Parathyroid adenoma (tissue), 2 donors: Measurements from ENCODE around the gene TLK2.
A peak's percentile ranks its signal among the peaks of the same experiment; 100 is the strongest.
"Not testable (repeated sequence)": the region's sequence is repeated elsewhere in the genome, so short reads cannot be mapped to it uniquely, and the experiment has no call there.

ENCODE experiments used
- H2AFZ ChIP-seq: fragments of 300-600 bp; sonication (generic); one replicate; pipeline ENCODE4 v1.7.0; 2017; ENCODE audit warnings: antibody characterized with exemption, mild to moderate bottlenecking
- H3K27ac ChIP-seq: fragments of 300-600 bp; sonication (generic); one replicate; pipeline ENCODE4 v1.7.0; 2017
- H3K27me3 ChIP-seq: fragments of 300-600 bp; sonication (generic); one replicate; pipeline ENCODE4 v1.7.0; 2017; ENCODE audit warnings: low read length; ENCODE audit not compliant: control insufficient read depth, insufficient read depth
- H3K36me3 ChIP-seq: fragments of 300-600 bp; sonication (generic); one replicate; pipeline ENCODE4 v1.7.0; 2017; ENCODE audit warnings: low read length; ENCODE audit not compliant: control insufficient read depth, insufficient read depth
- H3K4me1 ChIP-seq: fragments of 300-600 bp; sonication (generic); one replicate; pipeline ENCODE4 v1.7.0; 2017; ENCODE audit warnings: control low read depth
- H3K4me2 ChIP-seq: fragments of 300-600 bp; sonication (generic); one replicate; pipeline ENCODE4 v1.7.0; 2017; ENCODE audit warnings: low read length
- H3K4me3 ChIP-seq: fragments of 300-600 bp; sonication (generic); one replicate; pipeline ENCODE4 v1.7.0; 2017; ENCODE audit warnings: low read depth, low read length
- H3K79me2 ChIP-seq: fragments of 300-600 bp; sonication (generic); one replicate; pipeline ENCODE4 v1.7.0; 2017; ENCODE audit warnings: control low read depth
- H3K9ac ChIP-seq: fragments of 300-600 bp; sonication (generic); one replicate; pipeline ENCODE4 v1.7.0; 2017; ENCODE audit warnings: mild to moderate bottlenecking
- H3K9me3 ChIP-seq: fragments of 300-600 bp; sonication (generic); one replicate; pipeline ENCODE4 v1.7.0; 2017; ENCODE audit warnings: low read length; ENCODE audit not compliant: control insufficient read depth
- TF ChIP-seq, protein P1 (sequence below): fragments of 300-600 bp; sonication (generic); IDR thresholded peaks from one replicate; pipeline ENCODE4 v1.7.0; 2017; ENCODE audit warnings: antibody characterized with exemption, mild to moderate bottlenecking
- donor health status: primary hyperparathyroidism.

Gene TLK2

GRCh38 chr17:62546066-62546465 is 67.4 kb downstream of the TLK2 start:
- not testable (repeated sequence) for H2AFZ ChIP-seq

GRCh38 chr17:62552851-62553659 is 74.4 kb downstream of the TLK2 start:
- not testable (repeated sequence) for H3K4me3 ChIP-seq, H3K4me1 ChIP-seq, H3K36me3 ChIP-seq, H3K9ac ChIP-seq, H2AFZ ChIP-seq, H3K27ac ChIP-seq, H3K27me3 ChIP-seq, H3K79me2 ChIP-seq, H3K4me2 ChIP-seq, H3K9me3 ChIP-seq
- TF ChIP-seq, protein P1, sequence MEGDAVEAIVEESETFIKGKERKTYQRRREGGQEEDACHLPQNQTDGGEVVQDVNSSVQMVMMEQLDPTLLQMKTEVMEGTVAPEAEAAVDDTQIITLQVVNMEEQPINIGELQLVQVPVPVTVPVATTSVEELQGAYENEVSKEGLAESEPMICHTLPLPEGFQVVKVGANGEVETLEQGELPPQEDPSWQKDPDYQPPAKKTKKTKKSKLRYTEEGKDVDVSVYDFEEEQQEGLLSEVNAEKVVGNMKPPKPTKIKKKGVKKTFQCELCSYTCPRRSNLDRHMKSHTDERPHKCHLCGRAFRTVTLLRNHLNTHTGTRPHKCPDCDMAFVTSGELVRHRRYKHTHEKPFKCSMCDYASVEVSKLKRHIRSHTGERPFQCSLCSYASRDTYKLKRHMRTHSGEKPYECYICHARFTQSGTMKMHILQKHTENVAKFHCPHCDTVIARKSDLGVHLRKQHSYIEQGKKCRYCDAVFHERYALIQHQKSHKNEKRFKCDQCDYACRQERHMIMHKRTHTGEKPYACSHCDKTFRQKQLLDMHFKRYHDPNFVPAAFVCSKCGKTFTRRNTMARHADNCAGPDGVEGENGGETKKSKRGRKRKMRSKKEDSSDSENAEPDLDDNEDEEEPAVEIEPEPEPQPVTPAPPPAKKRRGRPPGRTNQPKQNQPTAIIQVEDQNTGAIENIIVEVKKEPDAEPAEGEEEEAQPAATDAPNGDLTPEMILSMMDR: peak; percentile 44

More at GRCh38 chr17:62546066-62546465, 67.4 kb downstream of the TLK2 start:
- not testable (repeated sequence) for H3K27ac ChIP-seq, H3K4me2 ChIP-seq, H3K4me1 ChIP-seq, H3K27me3 ChIP-seq, H3K9ac ChIP-seq, H3K4me3 ChIP-seq, H3K36me3 ChIP-seq, H3K9me3 ChIP-seq
- peaks cover 27% of the 10 kb centered on the region for H3K79me2 ChIP-seq

DNA sequence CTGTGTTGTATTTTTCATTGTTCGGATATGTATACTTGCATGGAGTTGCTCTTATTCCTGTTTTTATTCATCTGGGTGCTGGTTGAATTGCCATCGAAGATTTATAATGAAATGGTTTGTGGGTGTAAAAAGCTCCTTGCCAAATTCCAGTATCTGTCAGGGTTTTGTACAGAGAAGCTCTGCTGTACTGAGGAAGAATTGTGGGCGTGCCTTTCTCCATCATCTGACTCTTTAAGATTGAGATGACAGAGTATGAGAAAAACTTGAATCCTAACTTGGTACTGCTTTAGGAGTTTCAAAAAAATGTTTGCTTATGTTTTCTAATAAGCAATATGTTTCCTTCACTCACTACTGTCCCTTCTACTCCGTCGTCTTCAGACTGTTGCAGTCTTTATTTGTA is 78.9 kb downstream of the TLK2 start:
- H3K9me3 ChIP-seq, H3K4me3 ChIP-seq, H3K27me3 ChIP-seq, H2AFZ ChIP-seq, H3K27ac ChIP-seq, H3K36me3 ChIP-seq, H3K4me1 ChIP-seq, H3K4me2 ChIP-seq, H3K79me2 ChIP-seq, H3K9ac ChIP-seq: not testable (repeated sequence)

GRCh38 chr17:62558941-62559340 is 80.3 kb downstream of the TLK2 start:
- H2AFZ ChIP-seq, H3K9ac ChIP-seq, H3K4me3 ChIP-seq, H3K36me3 ChIP-seq, H3K4me2 ChIP-seq, H3K9me3 ChIP-seq, H3K27ac ChIP-seq, H3K79me2 ChIP-seq, H3K27me3 ChIP-seq, H3K4me1 ChIP-seq: not testable (repeated sequence)

- H2AFZ ChIP-seq, H3K27ac ChIP-seq, H3K27me3 ChIP-seq, H3K9me3 ChIP-seq, H3K36me3 ChIP-seq, H3K79me2 ChIP-seq, H3K4me2 ChIP-seq, H3K4me1 ChIP-seq, H3K4me3 ChIP-seq, H3K9ac ChIP-seq: not testable (repeated sequence)
Measured at GRCh38 chr17:62560971-62561370, 82.3 kb downstream of the TLK2 start.

DNA sequence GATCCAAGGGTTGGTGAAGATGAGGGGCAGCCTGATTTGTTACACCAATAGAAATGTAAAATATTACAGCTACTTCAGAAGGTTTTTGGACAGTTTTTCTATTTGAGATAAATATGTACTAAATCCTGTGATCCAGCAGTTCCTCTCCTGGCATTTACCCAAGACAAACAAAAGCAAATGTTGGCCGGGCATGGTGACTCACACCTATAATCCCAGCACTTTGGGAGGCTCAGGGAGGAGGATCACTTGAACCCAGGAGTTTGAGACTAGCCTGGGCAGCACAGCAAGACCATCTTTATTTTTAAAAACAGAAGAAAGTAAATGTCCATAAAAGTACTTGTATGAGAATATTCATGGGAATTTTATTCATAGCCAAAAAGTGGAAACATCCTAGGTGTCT is 84.0 kb downstream of the TLK2 start:
- Histone ChIP-seq H3K36me3 (no peaks in the 10 kb centered on the region), H3K27me3 (no peaks in the 10 kb centered on the region), H3K4me1 (no peaks in the 10 kb centered on the region), H3K4me2 (no peak overlapping the region), H3K9me3 (no peaks in the 10 kb centered on the region), H3K4me3 (no peak overlapping the region), H3K9ac (no peak overlapping the region), H2AFZ (no peak overlapping the region), H3K79me2 (peaks cover 9% of the 10 kb centered on the region), H3K27ac (no peak overlapping the region)
- TF ChIP-seq, protein P1: no peak
